ENCODE data around the gene TGFBR3.

DNA sequence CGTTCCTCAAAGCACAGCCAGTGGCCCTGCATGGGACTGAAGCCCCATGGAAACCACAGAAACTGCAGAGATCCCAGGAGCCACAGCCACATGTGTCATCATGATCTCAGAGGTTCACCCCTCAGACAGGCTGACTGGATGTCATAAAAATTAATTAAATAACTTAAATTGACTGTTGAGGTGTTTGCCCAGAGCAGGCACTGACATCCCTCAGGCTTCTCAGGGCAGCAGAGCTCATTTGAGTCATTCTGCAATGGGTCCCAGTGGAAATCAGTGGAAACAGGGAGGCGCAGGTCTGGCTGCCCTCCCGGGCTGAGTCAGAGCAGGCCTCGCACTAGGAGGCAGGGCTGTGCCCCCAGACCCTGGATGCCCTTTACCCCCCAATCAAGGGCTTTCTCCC, 250.2 kb downstream of the TGFBR3 start:
- TF ChIP-seq POLR2A (IDR thresholded peaks at IDR 0.05; ENCODE audit: low read length) (no peak), GATA1 (IDR thresholded peaks at IDR 0.05; ENCODE audit: low read depth, low read length) (no peak)

Measured in erythroblast (primary cell).